Tibial nerve (tissue), 3 donors: ENCODE results near the gene CXXC4.

Experiments
- CTCF ChIP-seq, 5 experiments: fragments of 200-600 bp in 3 of 5; fragments of 450-650 bp in 2 of 5; sonication (generic) in 3 of 5; IDR thresholded peaks; one replicate each; pipeline ENCODE4 v1.5.1; 2016 to 2019; ENCODE audit warnings: antibody characterized with exemption in 5 of 5, mild to moderate bottlenecking in 3 of 5, moderate library complexity in 2 of 5
- POLR2A ChIP-seq, 2 donors: fragments of 450-650 bp; IDR thresholded peaks; one replicate each; pipeline ENCODE4 v1.6.1; 2017; ENCODE audit warnings: antibody characterized with exemption in 2 of 2, mild to moderate bottlenecking in 2 of 2, moderate library complexity in 2 of 2

- TF ChIP-seq CTCF (IDR thresholded peaks at IDR 0.05) (no peak), POLR2A (IDR thresholded peaks at IDR 0.05) (no peak)
Measured at GRCh38 chr4:104421566-104421965, 73.1 kb downstream of the CXXC4 start.
